Fibroblast of skin of back (primary cell): ENCODE measurements around the gene PAX2.

Experiments
- DNase-seq: peaks from one replicate; pipeline ENCODE4 v3.0.0-alpha.2; 2013

The PAX2 gene

GRCh38 chr10:100791369-100792058 is 46.1 kb downstream of the PAX2 start:
- DNase-seq: no peak

GRCh38 chr10:100792574-100792973 is 47.2 kb downstream of the PAX2 start:
- no peak for DNase-seq

GRCh38 chr10:100793055-100793454 is 47.7 kb downstream of the PAX2 start:
- no peak for DNase-seq

GRCh38 chr10:100799881-100800280 is 54.5 kb downstream of the PAX2 start:
- no peak for DNase-seq

- no peak for DNase-seq
Observed at GRCh38 chr10:100800931-100801330, 55.5 kb downstream of the PAX2 start.

- DNase-seq: no peak
Observed at GRCh38 chr10:100802196-100802595, 56.8 kb downstream of the PAX2 start.

- DNase-seq: no peak
Observed at GRCh38 chr10:100802607-100803006, 57.2 kb downstream of the PAX2 start.

GRCh38 chr10:100803492-100803891 is 58.1 kb downstream of the PAX2 start:
- no peak for DNase-seq

- DNase-seq: no peak
Observed at GRCh38 chr10:100803908-100804307, 58.5 kb downstream of the PAX2 start.

GRCh38 chr10:100805543-100806355 is 60.4 kb downstream of the PAX2 start:
- DNase-seq: no peak

- no peak for DNase-seq
Observed at GRCh38 chr10:100806356-100806645, 60.9 kb downstream of the PAX2 start.

- no peak for DNase-seq
Observed at GRCh38 chr10:100807241-100807951, 62.0 kb downstream of the PAX2 start.

GRCh38 chr10:100808876-100809275 is 63.5 kb downstream of the PAX2 start:
- no peak for DNase-seq

GRCh38 chr10:100810091-100810834 is 64.9 kb downstream of the PAX2 start:
- DNase-seq: no peak

- no peak for DNase-seq
Observed at GRCh38 chr10:100810835-100811116, 65.4 kb downstream of the PAX2 start.

- DNase-seq: no peak
Observed at GRCh38 chr10:100811261-100811660, 65.9 kb downstream of the PAX2 start.

GRCh38 chr10:100811752-100812750 is 66.7 kb downstream of the PAX2 start:
- no peak for DNase-seq

GRCh38 chr10:100812978-100813377 is 67.6 kb downstream of the PAX2 start:
- no peak for DNase-seq

- no peak for DNase-seq
Observed at GRCh38 chr10:100814751-100815474, 69.5 kb downstream of the PAX2 start.

GRCh38 chr10:100816671-100817070 is 71.3 kb downstream of the PAX2 start:
- DNase-seq: no peak

- DNase-seq: no peak
Observed at GRCh38 chr10:100817268-100817839, 72.0 kb downstream of the PAX2 start.
